ENCODE data around the gene SRSF4. TPM values are rescaled to one million over a fixed set of nuclear protein-coding genes. Genes with fewer than 3 reads are reported as not detected.

SRSF4 gene
- total and polyA plus RNA-seq, 9 of the 15 experiments (the other 6 are each of a cell fraction or from before 2014, with no cell fraction given), result 15.9 to 132 (median 82.0) TPM

- peak; percentile 22; the same call in 1 of the 2 replicates for TF ChIP-seq ZNF253 (CRISPR knock-in tag; conservative IDR thresholded peaks at IDR 0.05)
- TF ChIP-seq FOSL1 (tag; conservative IDR thresholded peaks at IDR 0.05), result peak; percentile 44; the same call in 1 of the 2 replicates
- no peak for TF ChIP-seq NONO (IDR thresholded peaks at IDR 0.05; ENCODE audit: low read depth in 2 of 2, low read length in 1 of 2)
- TF ChIP-seq SNIP1 (IDR thresholded peaks at IDR 0.05; ENCODE audit: low read depth), result no peak
- no peak for TF ChIP-seq CBX1 (IDR thresholded peaks at IDR 0.05; ENCODE audit: low read depth)
- peak; percentile 51; the same call in 1 of the 2 replicates for TF ChIP-seq SMARCA4 (IDR thresholded peaks at IDR 0.05)
- no peak for TF ChIP-seq TBP (optimal IDR thresholded peaks at IDR 0.05; ENCODE audit: low read depth, low read length)
- peak; percentile 81 for TF ChIP-seq POLR2B (IDR thresholded peaks at IDR 0.05; ENCODE audit: low read depth, partially characterized antibody)
- 0 out of 4 replicates have a peak, but pooled peaks of 1 of the 2 experiments have one; percentile 48 for TF ChIP-seq TEAD1 (CRISPR knock-in tag; IDR thresholded peaks at IDR 0.05)
- TF ChIP-seq GABPB2 (CRISPR knock-in tag; conservative IDR thresholded peaks at IDR 0.05), result peak; percentile 56; the same call in 1 of the 2 replicates
- peak; percentile 31; the same call in 1 of the 2 replicates for TF ChIP-seq MBD2 (IDR thresholded peaks at IDR 0.05; ENCODE audit: borderline replicate concordance, low read depth)
- TF ChIP-seq SMAD1 (IDR thresholded peaks at IDR 0.05; ENCODE audit: low read depth, low read length, partially characterized antibody), result no peak
- peak; percentile 51 for TF ChIP-seq NCOR1 (IDR thresholded peaks at IDR 0.05)
- peak; percentile 39 for TF ChIP-seq RBM22 (IDR thresholded peaks at IDR 0.05; ENCODE audit: low read depth, low read length, poor library complexity, severe bottlenecking)
- no peak for TF ChIP-seq ZNF318 (IDR thresholded peaks at IDR 0.05; ENCODE audit: borderline replicate concordance in 1 of 2, low read depth in 1 of 2)
- TF ChIP-seq RBM17 (IDR thresholded peaks at IDR 0.05; ENCODE audit: borderline replicate concordance, low read depth, low read length), result no peak
- no peak for TF ChIP-seq MYBL2 (IDR thresholded peaks at IDR 0.05; ENCODE audit: low read depth)
- no peak for TF ChIP-seq MYBL2 (CRISPR knock-in tag; IDR thresholded peaks at IDR 0.05; ENCODE audit: borderline replicate concordance)
- peak; percentile 61; the same call in 1 of the 2 replicates for TF ChIP-seq POLR2AphosphoS5 (IDR thresholded peaks at IDR 0.05; ENCODE audit: control insufficient read depth, insufficient read depth, low read depth, low read length)
- peak; percentile 49; the same call in 1 of the 2 replicates for TF ChIP-seq MAFG (tag; conservative IDR thresholded peaks at IDR 0.05)
These were observed 35.8 kb downstream of the SRSF4 start (continued) for GRCh38 chr1:29145739-29146437.

Data from K562 (cell line).